ENCODE measurements around the gene NUTF2. TPM values are rescaled to one million over a fixed set of nuclear protein-coding genes. Genes with fewer than 3 reads are reported as not detected.

Gene NUTF2
- total and polyA plus RNA-seq, 2 of the 4 experiments (the other 2 are of a cell fraction), result 42.7 to 361 TPM

GRCh38 chr16:67871256-67871655 is 24.5 kb downstream of the NUTF2 start:
- Histone ChIP-seq H3K9me3 (ENCODE audit: control insufficient read depth, insufficient read depth, low read length) (no peaks in the 10 kb centered on the region), H2BK5ac (ENCODE audit: low read depth, low read length, poor library complexity, severe bottlenecking) (no peak overlapping the region), H2BK15ac (ENCODE audit: low read depth, low read length) (no peak overlapping the region), H2BK120ac (ENCODE audit: low read depth, low read length) (no peak overlapping the region), H3K9me1 (ENCODE audit: insufficient read depth, low read length) (peaks cover 18% of the 10 kb centered on the region), H4K5ac (ENCODE audit: low read depth, low read length) (no peak overlapping the region), H3K27ac (ENCODE audit: insufficient read depth, low read length) (no peak overlapping the region), H3K56ac (ENCODE audit: extremely low read depth, insufficient read depth, low read length) (no peak overlapping the region), H4K8ac (ENCODE audit: low read depth in 2 of 2, low read length in 2 of 2) (no peak overlapping the region), H3K23ac (ENCODE audit: low read depth, low read length) (no peak overlapping the region), H3K18ac (ENCODE audit: low read depth, low read length) (no peak overlapping the region), H2BK20ac (ENCODE audit: low read depth, low read length) (no peak overlapping the region), H3K4me3 (ENCODE audit: insufficient read depth, low read depth, low read length) (no peak overlapping the region), H3K4ac (ENCODE audit: low read depth, low read length) (no peak overlapping the region), H3K27me3 (ENCODE audit: control insufficient read depth, insufficient read depth, low read length) (no peaks in the 10 kb centered on the region), H2AK9ac (replicated peaks; ENCODE audit: low read depth, low read length, poor library complexity) (no peak overlapping the region), H4K20me1 (ENCODE audit: insufficient read depth, low read length) (peaks cover 36% of the 10 kb centered on the region), H4K91ac (ENCODE audit: insufficient read depth, low read depth, low read length) (no peak overlapping the region), H3K9ac (ENCODE audit: low read depth, low read length) (no peak overlapping the region), H3K79me1 (ENCODE audit: low read depth in 1 of 2, low read length in 2 of 2) (peaks cover 38 to 68% of the 10 kb centered on the region in 2 experiments), H2AFZ (replicated peaks; ENCODE audit: low read length, poor library complexity) (no peak overlapping the region), H3K14ac (replicated peaks; ENCODE audit: low read depth, low read length) (no peak overlapping the region), H3K4me1 (ENCODE audit: control insufficient read depth, insufficient read depth, low read length) (peaks cover 10% of the 10 kb centered on the region), H3K4me2 (ENCODE audit: low read depth, low read length) (no peak overlapping the region), H2AK5ac (ENCODE audit: low read depth, low read length) (no peak overlapping the region), H3K36me3 (ENCODE audit: control insufficient read depth, insufficient read depth, low read length) (peaks cover 38% of the 10 kb centered on the region)
- WGBS, 2 experiments (ENCODE audit: extremely low coverage in 2 of 2, insufficient read length in 1 of 2), result 83% methylated on average over 2 of the region's 3 CpGs; no CpG with 5 or more reads in 1 of the 2 experiments
- ChIA-PET CTCF (interaction anchor here (0.7 to 1.3 kb wide), 2 partner anchors 9 to 13 kb away, joined by 3 to 4 read pairs; partner anchors contain the start of gene NRN1L), POLR2A (ENCODE audit: unreplicated experiment) (no interaction called here)
- intact Hi-C loops (cut with micrococcal nuclease) (no loop called here), in situ Hi-C loops (cut with MboI; ENCODE audit: low sequenced_read_pairs) (no loop called here), dilution Hi-C loops (cut with HindIII; ENCODE audit: low sequenced_read_pairs, unreplicated experiment) (no loop called here)
- TF ChIP-seq CTCF (conservative IDR thresholded peaks at IDR 0.05; ENCODE audit: low read depth, low read length) (no peak), ELK1 (IDR thresholded peaks at IDR 0.05; ENCODE audit: borderline replicate concordance, low read depth, low read length) (no peak), MXI1 (IDR thresholded peaks at IDR 0.05; ENCODE audit: borderline replicate concordance, low read depth, low read length) (no peak), POLR2A (IDR thresholded peaks at IDR 0.05; ENCODE audit: low read depth, low read length) (no peak), USF2 (IDR thresholded peaks at IDR 0.05; ENCODE audit: low read depth, low read length) (no peak), SMC3 (IDR thresholded peaks at IDR 0.05; ENCODE audit: low read depth, low read length) (no peak)
- no TSS peak for BruUV-seq (replicated peaks)
- no peak for DNase-seq
- ATAC-seq (ENCODE audit: low read depth), result no peak
